ENCODE data around the gene CDC42EP3.

The CDC42EP3 gene

DNA sequence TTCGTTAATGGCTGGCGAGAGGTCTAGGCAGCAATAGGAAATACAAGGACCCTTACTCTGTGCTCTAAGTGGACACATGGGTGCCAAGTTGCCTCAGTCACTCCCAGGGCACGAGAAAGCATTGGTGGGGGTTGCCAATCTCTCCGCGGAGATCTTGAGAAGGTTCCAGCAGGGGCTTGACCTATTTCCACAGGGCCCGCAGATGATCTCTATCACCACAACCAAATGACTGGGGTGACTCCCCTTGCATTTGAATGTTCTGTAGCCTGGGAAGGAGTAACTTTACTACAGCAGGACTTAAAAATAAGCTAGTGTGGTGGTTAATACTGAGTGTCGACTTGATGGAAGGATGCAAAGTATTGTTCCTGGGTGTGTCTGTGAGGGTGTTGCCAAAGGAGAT lies 8.1 kb downstream of the CDC42EP3 start:
- Histone ChIP-seq H2AFZ (no peak overlapping the region), H3K9ac (no peak overlapping the region), H3K36me3 (ENCODE audit: control insufficient read depth, insufficient read depth, low read length) (no peaks in the 10 kb centered on the region), H3K4me1 (peaks cover 12% of the 10 kb centered on the region), H3K27ac (no peak overlapping the region), H3K4me2 (ENCODE audit: low read length) (no peak overlapping the region), H3K9me3 (ENCODE audit: control insufficient read depth, low read length) (no peaks in the 10 kb centered on the region), H3K27me3 (ENCODE audit: control insufficient read depth, insufficient read depth, low read length) (no peaks in the 10 kb centered on the region), H3K4me3 (ENCODE audit: low read depth, low read length) (no peak overlapping the region), H3K79me2 (peaks cover 10% of the 10 kb centered on the region)
- no peak for TF ChIP-seq CTCF (IDR thresholded peaks at IDR 0.05)

- Histone ChIP-seq H3K79me2 (peaks cover 8% of the 10 kb centered on the region), H3K4me2 (ENCODE audit: low read length) (no peak overlapping the region), H3K4me3 (ENCODE audit: low read depth, low read length) (no peak overlapping the region), H3K27ac (no peak overlapping the region), H3K9me3 (ENCODE audit: control insufficient read depth, low read length) (no peaks in the 10 kb centered on the region), H3K36me3 (ENCODE audit: control insufficient read depth, insufficient read depth, low read length) (no peaks in the 10 kb centered on the region), H3K9ac (no peak overlapping the region), H3K27me3 (ENCODE audit: control insufficient read depth, insufficient read depth, low read length) (no peaks in the 10 kb centered on the region), H2AFZ (no peak overlapping the region), H3K4me1 (peaks cover 13% of the 10 kb centered on the region)
- no peak for TF ChIP-seq CTCF (IDR thresholded peaks at IDR 0.05)
These were observed 11.7 kb downstream of the CDC42EP3 start for GRCh38 chr2:37659723-37660122.

GRCh38 chr2:37658682-37659081 lies 12.8 kb downstream of the CDC42EP3 start:
- Histone ChIP-seq H3K79me2 (peaks cover 8% of the 10 kb centered on the region), H3K27me3 (ENCODE audit: control insufficient read depth, insufficient read depth, low read length) (no peaks in the 10 kb centered on the region), H3K9me3 (ENCODE audit: control insufficient read depth, low read length) (no peaks in the 10 kb centered on the region), H2AFZ (no peak overlapping the region), H3K36me3 (ENCODE audit: control insufficient read depth, insufficient read depth, low read length) (no peaks in the 10 kb centered on the region), H3K4me2 (ENCODE audit: low read length) (no peak overlapping the region), H3K9ac (no peak overlapping the region), H3K27ac (no peak overlapping the region), H3K4me3 (ENCODE audit: low read depth, low read length) (no peak overlapping the region), H3K4me1 (peaks cover 13% of the 10 kb centered on the region)
- TF ChIP-seq CTCF (IDR thresholded peaks at IDR 0.05): no peak

GRCh38 chr2:37657471-37657870 lies 14.0 kb downstream of the CDC42EP3 start:
- Histone ChIP-seq H3K4me2 (ENCODE audit: low read length) (no peak overlapping the region), H3K36me3 (ENCODE audit: control insufficient read depth, insufficient read depth, low read length) (no peaks in the 10 kb centered on the region), H3K27ac (peak overlapping the region; percentile 55), H3K9me3 (ENCODE audit: control insufficient read depth, low read length) (no peaks in the 10 kb centered on the region), H3K4me3 (ENCODE audit: low read depth, low read length) (no peak overlapping the region), H3K27me3 (ENCODE audit: control insufficient read depth, insufficient read depth, low read length) (no peaks in the 10 kb centered on the region), H2AFZ (no peak overlapping the region), H3K4me1 (peaks cover 13% of the 10 kb centered on the region), H3K9ac (no peak overlapping the region), H3K79me2 (peaks cover 3% of the 10 kb centered on the region)
- TF ChIP-seq CTCF (IDR thresholded peaks at IDR 0.05): no peak
